Measurements from ENCODE around the gene AOAH.

DNA sequence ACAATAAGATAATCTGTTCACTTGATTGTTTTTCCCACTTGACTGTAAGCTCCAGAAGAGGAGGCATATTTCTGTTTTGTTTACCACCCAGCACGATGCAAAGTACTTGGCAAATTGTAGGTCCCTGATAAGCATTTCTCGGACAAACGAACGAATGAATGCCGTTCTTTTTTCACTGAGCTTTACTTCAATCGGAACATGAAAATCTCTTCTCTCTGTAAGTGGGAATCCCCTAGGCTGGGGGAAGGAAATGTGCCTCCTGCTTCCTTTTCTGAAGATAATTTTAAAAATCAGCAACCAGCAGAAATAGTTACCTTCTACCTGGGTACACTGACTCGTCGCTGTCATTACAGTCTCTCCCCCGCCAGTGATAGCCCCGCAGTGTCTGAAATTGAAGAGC, 102.9 kb downstream of the AOAH start:
- TF ChIP-seq POLR2AphosphoS5 (IDR thresholded peaks at IDR 0.05) (no peak), POLR2A (IDR thresholded peaks at IDR 0.05) (no peak)
- TF ChIP-seq, protein P1, sequence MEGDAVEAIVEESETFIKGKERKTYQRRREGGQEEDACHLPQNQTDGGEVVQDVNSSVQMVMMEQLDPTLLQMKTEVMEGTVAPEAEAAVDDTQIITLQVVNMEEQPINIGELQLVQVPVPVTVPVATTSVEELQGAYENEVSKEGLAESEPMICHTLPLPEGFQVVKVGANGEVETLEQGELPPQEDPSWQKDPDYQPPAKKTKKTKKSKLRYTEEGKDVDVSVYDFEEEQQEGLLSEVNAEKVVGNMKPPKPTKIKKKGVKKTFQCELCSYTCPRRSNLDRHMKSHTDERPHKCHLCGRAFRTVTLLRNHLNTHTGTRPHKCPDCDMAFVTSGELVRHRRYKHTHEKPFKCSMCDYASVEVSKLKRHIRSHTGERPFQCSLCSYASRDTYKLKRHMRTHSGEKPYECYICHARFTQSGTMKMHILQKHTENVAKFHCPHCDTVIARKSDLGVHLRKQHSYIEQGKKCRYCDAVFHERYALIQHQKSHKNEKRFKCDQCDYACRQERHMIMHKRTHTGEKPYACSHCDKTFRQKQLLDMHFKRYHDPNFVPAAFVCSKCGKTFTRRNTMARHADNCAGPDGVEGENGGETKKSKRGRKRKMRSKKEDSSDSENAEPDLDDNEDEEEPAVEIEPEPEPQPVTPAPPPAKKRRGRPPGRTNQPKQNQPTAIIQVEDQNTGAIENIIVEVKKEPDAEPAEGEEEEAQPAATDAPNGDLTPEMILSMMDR (IDR thresholded peaks at IDR 0.05): no peak

Data from sigmoid colon (tissue), 4 donors.